ENCODE data around the gene POLR3C.
A peak's percentile ranks its signal among the peaks of the same experiment; 100 is the strongest.

Gene POLR3C

GRCh38 chr1:145877923-145878486, 54.0 kb downstream of the POLR3C start:
- DNase-seq, result no peak

GRCh38 chr1:145878724-145879123, 54.7 kb downstream of the POLR3C start:
- no peak for DNase-seq

- DNase-seq, result peak; percentile 58
These were observed 55.8 kb downstream of the POLR3C start for GRCh38 chr1:145879775-145880174.

GRCh38 chr1:145884675-145885074, 60.7 kb downstream of the POLR3C start:
- no peak for DNase-seq

GRCh38 chr1:145885738-145886287, 61.8 kb downstream of the POLR3C start, which contains the start of gene ANKRD35:
Gene ANKRD35, minus strand, starts transcription at chr1:145885866. Its CDS starts 108 bp downstream, at chr1:145885758.
- peak; percentile 59 for DNase-seq

- no peak for DNase-seq
These were observed 62.4 kb downstream of the POLR3C start for GRCh38 chr1:145886390-145886789.

GRCh38 chr1:145886816-145887215, 62.8 kb downstream of the POLR3C start:
- no peak for DNase-seq

- DNase-seq, result no peak
These were observed 63.6 kb downstream of the POLR3C start for GRCh38 chr1:145887631-145888030.

GRCh38 chr1:145889722-145890121, 65.7 kb downstream of the POLR3C start:
- no peak for DNase-seq

- DNase-seq, result no peak
These were observed 67.1 kb downstream of the POLR3C start for GRCh38 chr1:145891143-145891542.

- DNase-seq, result peak; percentile 98
These were observed 67.8 kb downstream of the POLR3C start for GRCh38 chr1:145891587-145892485.

- DNase-seq, result no peak
These were observed 68.6 kb downstream of the POLR3C start for GRCh38 chr1:145892486-145893087.

GRCh38 chr1:145893306-145894055, 69.5 kb downstream of the POLR3C start:
- DNase-seq, result no peak

All from NCI-H2171 treated with DMSO at 0.1 percent for 48 hours (cell line).